Measurements from ENCODE around the gene HDAC1.

HDAC1 gene

DNA sequence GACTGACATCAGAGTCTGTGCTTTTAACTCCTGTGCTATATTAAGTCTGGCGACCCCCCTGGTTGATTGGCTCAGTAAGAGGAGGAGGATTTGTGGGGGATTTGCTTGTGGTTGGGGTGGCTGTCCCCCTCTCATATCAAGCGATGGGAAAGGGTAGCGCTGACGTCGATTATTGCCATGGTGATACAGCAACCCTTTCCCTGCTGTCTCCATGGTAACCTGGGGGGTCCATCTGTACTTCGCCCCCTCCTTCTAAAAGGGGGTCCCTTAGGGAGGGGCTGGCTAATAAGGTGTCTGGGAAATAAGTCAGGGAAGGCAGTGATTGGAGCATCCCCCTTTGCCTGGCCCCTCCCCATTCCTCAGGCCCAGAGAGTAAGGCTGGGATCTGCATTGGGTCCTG is 65.7 kb downstream of the HDAC1 start:
- H3K4me3 ChIP-seq (ENCODE audit: low read depth, low read length), result no peak overlapping the region
- no peak for DNase-seq (ENCODE audit: low read depth)
- TF ChIP-seq, protein P1, sequence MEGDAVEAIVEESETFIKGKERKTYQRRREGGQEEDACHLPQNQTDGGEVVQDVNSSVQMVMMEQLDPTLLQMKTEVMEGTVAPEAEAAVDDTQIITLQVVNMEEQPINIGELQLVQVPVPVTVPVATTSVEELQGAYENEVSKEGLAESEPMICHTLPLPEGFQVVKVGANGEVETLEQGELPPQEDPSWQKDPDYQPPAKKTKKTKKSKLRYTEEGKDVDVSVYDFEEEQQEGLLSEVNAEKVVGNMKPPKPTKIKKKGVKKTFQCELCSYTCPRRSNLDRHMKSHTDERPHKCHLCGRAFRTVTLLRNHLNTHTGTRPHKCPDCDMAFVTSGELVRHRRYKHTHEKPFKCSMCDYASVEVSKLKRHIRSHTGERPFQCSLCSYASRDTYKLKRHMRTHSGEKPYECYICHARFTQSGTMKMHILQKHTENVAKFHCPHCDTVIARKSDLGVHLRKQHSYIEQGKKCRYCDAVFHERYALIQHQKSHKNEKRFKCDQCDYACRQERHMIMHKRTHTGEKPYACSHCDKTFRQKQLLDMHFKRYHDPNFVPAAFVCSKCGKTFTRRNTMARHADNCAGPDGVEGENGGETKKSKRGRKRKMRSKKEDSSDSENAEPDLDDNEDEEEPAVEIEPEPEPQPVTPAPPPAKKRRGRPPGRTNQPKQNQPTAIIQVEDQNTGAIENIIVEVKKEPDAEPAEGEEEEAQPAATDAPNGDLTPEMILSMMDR (IDR thresholded peaks at IDR 0.05; ENCODE audit: low read depth, low read length, missing control alignments), result no peak

DNA sequence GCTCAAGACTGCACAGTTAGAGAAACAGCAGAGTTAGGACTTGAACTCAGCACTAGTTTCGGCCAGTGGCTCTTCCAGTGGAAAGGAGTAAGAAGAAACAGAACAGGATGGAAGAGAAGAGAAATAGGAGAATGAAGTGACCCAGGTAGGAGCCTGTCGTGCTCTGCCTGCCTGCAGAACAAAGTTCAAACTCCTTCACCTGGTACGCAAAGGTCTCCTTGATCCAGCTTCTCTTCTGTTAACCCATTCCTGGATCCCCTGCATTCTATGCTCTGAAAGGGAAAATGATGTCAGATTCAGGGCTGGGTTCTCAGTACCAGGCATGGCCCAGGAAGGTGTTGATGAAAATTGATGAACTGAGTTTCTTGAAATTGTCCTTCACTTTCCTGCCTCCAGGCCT is 66.6 kb downstream of the HDAC1 start:
- TF ChIP-seq, protein P1 (IDR thresholded peaks at IDR 0.05; ENCODE audit: low read depth, low read length, missing control alignments), result no peak
- no peak for DNase-seq (ENCODE audit: low read depth)
- H3K4me3 ChIP-seq (ENCODE audit: low read depth, low read length), result no peak overlapping the region

DNA sequence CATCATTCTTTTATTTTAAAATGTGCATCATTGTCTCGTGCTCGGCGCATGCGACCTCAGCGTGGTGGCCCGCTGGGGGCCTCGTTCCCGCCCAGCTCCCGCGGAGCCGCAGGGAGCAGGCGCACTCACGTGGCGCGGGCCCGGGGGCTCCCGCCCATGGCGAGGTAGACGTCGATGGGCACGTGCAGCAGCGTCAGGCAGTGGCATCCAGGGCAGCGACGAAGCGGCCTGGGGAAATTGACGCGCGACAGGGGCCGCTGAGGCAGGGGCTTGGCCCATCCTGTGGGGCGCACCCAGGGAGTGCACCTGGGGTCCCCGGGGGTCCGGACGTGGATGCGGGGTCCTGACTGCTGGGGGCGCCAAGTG is 69.4 kb downstream of the HDAC1 start:
- TF ChIP-seq, protein P1 (IDR thresholded peaks at IDR 0.05; ENCODE audit: low read depth, low read length, missing control alignments), result no peak
- no peak for DNase-seq (ENCODE audit: low read depth)
- no peak overlapping the region for H3K4me3 ChIP-seq (ENCODE audit: low read depth, low read length)

DNA sequence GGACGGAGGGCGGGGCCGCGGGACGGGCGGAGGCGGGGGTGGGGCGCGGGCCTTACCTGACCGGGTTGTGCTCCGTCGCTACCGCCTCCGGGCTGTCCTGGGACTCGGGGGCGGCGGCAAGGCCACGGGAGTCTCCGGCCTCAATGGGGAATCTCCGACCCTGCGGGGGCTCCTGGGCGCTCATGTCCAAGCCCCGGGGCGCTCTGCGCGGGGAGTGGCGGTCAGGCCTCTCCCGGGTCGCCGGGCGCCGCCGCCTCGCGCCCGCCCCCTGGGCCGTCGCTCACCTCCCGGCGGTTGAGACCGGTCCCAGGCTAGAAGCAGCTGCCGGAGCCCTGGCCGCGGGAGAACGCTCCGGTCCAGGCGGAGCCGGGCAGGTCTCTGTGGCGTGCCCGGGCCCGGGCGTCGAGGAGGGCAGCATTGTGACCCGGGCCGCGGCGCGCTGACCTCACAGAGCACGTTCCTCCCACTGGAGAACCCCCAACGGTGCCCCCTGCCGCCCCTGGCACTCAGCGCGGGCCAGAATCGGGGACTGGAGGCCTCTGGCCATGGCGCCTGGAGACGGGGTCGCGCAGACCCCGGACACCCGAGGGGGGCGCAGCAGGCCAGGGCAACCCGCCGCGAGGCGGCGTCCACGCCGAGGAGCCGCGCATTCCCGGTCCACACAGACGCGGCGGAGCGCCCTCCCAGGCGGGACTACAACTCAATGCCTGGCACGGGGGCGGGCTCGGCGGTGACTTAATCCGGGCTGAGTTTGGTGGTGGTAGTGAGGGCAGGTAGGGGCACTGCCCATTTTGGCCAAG is 70.0 kb downstream of the HDAC1 start:
- DNase-seq (ENCODE audit: low read depth), result no peak
- TF ChIP-seq, protein P1 (IDR thresholded peaks at IDR 0.05; ENCODE audit: low read depth, low read length, missing control alignments), result no peak
- no peak overlapping the region for H3K4me3 ChIP-seq (ENCODE audit: low read depth, low read length)

DNA sequence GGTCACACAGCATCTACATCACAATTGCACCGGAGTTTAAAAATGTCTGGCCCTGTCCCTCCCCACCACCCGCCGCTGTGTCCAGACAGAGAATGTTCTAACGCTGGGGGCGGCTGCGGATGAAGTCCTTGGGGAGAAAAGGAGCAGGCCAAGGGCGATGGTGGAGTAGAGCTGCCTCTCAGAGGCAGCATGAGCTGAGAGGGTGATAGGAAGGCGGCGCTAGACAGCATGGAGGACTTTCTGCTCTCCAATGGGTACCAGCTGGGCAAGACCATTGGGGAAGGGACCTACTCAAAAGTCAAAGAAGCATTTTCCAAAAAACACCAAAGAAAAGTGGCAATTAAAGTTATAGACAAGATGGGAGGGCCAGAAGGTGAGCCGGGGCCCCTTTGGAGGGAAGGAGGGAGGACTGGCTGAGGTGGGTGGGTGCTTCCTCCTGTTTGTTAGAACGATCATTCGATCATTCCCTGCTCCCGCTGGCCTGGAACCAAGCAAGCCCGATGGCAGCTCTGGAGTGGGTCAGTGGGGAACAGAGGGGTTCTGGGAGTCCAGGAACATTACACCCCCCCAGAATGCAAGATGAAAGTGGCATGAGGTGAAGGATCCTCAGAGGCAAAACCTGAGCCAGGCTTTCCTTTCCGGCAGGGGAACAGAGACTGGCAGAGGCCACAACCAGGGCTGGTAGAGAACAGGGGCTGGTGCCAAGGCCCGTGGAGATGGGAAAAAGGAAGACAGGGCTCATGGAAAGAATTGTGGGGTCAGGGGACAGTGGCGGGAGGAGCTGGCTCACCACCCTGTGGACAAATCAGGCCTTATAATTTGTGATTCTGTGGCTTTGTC is 70.8 kb downstream of the HDAC1 start, which contains the start of the genes FAM229A and TSSK3:
FAM229A (minus strand) TSS at position 12 of the 840 bp plus-strand sequence. CDS start 394 bp downstream, outside the sequence.
TSSK3 (plus strand) TSS at position 66 of the 840 bp plus-strand sequence; CDS start at position 229, 163 bp downstream.
- DNase-seq (ENCODE audit: low read depth), result no peak
- TF ChIP-seq, protein P1 (IDR thresholded peaks at IDR 0.05; ENCODE audit: low read depth, low read length, missing control alignments), result no peak
- H3K4me3 ChIP-seq (ENCODE audit: low read depth, low read length), result no peak within 1 kb of the TSS

DNA sequence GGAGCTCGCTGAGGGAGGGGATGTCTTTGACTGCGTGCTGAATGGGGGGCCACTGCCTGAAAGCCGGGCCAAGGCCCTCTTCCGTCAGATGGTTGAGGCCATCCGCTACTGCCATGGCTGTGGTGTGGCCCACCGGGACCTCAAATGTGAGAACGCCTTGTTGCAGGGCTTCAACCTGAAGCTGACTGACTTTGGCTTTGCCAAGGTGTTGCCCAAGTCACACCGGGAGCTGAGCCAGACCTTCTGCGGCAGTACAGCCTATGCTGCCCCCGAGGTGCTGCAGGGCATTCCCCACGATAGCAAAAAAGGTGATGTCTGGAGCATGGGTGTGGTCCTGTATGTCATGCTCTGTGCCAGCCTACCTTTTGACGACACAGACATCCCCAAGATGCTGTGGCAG is 71.8 kb downstream of the HDAC1 start:
- TF ChIP-seq, protein P1 (IDR thresholded peaks at IDR 0.05; ENCODE audit: low read depth, low read length, missing control alignments), result no peak

More for the DNA sequence above, 71.8 kb downstream of the HDAC1 start:
- no peak for DNase-seq (ENCODE audit: low read depth)
- H3K4me3 ChIP-seq (ENCODE audit: low read depth, low read length), result no peak overlapping the region

Measured in GM12864 (cell line).